Heart left ventricle (tissue), 13 donors: ENCODE results near the gene KCNA1.

Source experiments
- POLR2A ChIP-seq, 2 donors: fragments of 450-650 bp; IDR thresholded peaks; one replicate each; pipeline ENCODE4 v1.6.1; 2017; ENCODE audit warnings: antibody characterized with exemption in 2 of 2, mild to moderate bottlenecking in 2 of 2, moderate library complexity in 2 of 2
- TF ChIP-seq, protein P1 (sequence below), 12 donors: fragments of 200-600 bp; sonication (generic) in 4 of 12; IDR thresholded peaks; one replicate each; pipeline versions ENCODE4 v1.5.0 to v1.8.0; 2018 to 2022; ENCODE audit warnings: antibody characterized with exemption in 12 of 12, mild to moderate bottlenecking in 5 of 12
- donor health status: ischemic (EF 13 %, LVEDD 7.1; RV severe dilation, severe dysfunction).
- donor health status: DM: no; HTN: yes; CAD: no.
- donor health status: DM: no; HTN: no; CAD: no.
- donor health status: ischemic (EF 25% LVEDD 6.9; RV normal size, moderate dysfunction).
- donor health status: ischemic (EF 25% LVEDD 5.7; RV mildly dilated, moderate dysfunction).
- donor health status: ischemic (EF 35%, LVEDD 5.7; RV mildly dilated, moderate dysfunction).
- donor health status: nonischemic (EF 11% LVEDD 7.7; RV severe dilation, severe dysfunction).
- donor health status: DM: yes; HTN: yes; CAD: no.
- donor health status: PGD.
- donor health status: ischemic (EF 29% LVEDD 5.4; RV normal size, mild dysfunction).
- donor health status: nonischemic (EF 23%, LVEDD 6.1; RV moderate dilation, normal function).

DNA sequence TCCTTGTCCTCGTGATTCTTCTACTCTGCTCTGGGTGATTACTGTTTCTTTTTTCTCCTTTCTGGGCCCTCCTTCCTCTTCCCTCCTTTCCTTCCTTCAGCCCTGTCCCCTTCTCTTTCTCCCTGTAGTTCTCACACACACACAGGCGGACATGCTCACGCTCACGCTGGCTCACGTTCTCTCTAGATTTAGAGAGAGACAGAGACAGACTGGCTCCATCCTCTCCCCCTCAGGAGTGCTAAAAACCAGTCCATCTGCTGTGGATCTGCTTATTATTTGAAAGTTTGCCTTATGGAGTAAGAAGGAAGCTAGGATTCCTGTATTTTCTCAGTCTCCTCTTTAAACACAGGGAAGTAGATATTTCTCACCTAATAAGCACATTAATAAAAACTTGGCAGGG is 48.1 kb downstream of the KCNA1 start:
- TF ChIP-seq, protein P1, sequence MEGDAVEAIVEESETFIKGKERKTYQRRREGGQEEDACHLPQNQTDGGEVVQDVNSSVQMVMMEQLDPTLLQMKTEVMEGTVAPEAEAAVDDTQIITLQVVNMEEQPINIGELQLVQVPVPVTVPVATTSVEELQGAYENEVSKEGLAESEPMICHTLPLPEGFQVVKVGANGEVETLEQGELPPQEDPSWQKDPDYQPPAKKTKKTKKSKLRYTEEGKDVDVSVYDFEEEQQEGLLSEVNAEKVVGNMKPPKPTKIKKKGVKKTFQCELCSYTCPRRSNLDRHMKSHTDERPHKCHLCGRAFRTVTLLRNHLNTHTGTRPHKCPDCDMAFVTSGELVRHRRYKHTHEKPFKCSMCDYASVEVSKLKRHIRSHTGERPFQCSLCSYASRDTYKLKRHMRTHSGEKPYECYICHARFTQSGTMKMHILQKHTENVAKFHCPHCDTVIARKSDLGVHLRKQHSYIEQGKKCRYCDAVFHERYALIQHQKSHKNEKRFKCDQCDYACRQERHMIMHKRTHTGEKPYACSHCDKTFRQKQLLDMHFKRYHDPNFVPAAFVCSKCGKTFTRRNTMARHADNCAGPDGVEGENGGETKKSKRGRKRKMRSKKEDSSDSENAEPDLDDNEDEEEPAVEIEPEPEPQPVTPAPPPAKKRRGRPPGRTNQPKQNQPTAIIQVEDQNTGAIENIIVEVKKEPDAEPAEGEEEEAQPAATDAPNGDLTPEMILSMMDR (IDR thresholded peaks at IDR 0.05) = no peak
- no peak for TF ChIP-seq POLR2A (IDR thresholded peaks at IDR 0.05)
